Adrenal gland (tissue), 5 donors: ENCODE data around the gene TMEM245.

Source experiments
- CTCF ChIP-seq, 6 experiments: fragments of 450-650 bp in 4 of 6; fragments of 200-600 bp in 2 of 6; sonication (generic) in 1 of 6; IDR thresholded peaks; 1 replicate in 5 of 6; 2 replicates in 1 of 6; pipeline versions ENCODE4 v1.5.1 to v1.8.0; 2016 to 2021; ENCODE audit warnings: antibody characterized with exemption in 6 of 6, mild to moderate bottlenecking in 2 of 6, moderate library complexity in 1 of 6
- POLR2A ChIP-seq, 2 donors: fragments of 450-650 bp; IDR thresholded peaks; one replicate each; pipeline ENCODE4 v1.6.1; 2017; ENCODE audit warnings: antibody characterized with exemption in 2 of 2, mild to moderate bottlenecking in 2 of 2, moderate library complexity in 1 of 2
- donor health status: DM: no; HTN: no; CAD: no.

GRCh38 chr9:108991479-108991878 is 128.3 kb downstream of the TMEM245 start:
- TF ChIP-seq POLR2A (IDR thresholded peaks at IDR 0.05) (no peak), CTCF (IDR thresholded peaks at IDR 0.05) (no peak)
